ENCODE results near the gene SPATA9.

SPATA9 gene

DNA sequence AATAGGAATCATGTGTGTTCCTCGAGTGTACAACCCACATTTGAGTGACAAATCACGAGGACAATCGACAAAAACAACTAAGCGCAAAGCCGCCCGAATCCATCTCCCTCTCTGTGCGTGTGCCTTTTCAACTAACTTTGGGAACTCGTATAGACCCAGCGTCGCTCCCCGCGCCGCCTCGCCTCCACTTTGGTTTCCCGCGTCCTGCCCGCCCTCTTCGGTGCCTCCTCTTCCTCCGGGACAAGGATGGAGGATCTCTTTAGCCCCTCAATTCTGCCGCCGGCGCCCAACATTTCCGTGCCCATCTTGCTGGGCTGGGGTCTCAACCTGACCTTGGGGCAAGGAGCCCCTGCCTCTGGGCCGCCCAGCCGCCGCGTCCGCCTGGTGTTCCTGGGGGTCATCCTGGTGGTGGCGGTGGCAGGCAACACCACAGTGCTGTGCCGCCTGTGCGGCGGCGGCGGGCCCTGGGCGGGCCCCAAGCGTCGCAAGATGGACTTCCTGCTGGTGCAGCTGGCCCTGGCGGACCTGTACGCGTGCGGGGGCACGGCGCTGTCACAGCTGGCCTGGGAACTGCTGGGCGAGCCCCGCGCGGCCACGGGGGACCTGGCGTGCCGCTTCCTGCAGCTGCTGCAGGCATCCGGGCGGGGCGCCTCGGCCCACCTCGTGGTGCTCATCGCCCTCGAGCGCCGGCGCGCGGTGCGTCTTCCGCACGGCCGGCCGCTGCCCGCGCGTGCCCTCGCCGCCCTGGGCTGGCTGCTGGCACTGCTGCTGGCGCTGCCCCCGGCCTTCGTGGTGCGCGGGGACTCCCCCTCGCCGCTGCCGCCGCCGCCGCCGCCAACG, 62.5 kb downstream of the SPATA9 start, which contains the start of gene GPR150:
Gene GPR150 (plus strand): TSS at position 58 of the 840 bp plus-strand sequence. CDS start 189 bp downstream, at position 247.
- DNase-seq (ENCODE audit: insufficient read length, low spot score) (no peak), FAIRE-seq (no peak)

DNA sequence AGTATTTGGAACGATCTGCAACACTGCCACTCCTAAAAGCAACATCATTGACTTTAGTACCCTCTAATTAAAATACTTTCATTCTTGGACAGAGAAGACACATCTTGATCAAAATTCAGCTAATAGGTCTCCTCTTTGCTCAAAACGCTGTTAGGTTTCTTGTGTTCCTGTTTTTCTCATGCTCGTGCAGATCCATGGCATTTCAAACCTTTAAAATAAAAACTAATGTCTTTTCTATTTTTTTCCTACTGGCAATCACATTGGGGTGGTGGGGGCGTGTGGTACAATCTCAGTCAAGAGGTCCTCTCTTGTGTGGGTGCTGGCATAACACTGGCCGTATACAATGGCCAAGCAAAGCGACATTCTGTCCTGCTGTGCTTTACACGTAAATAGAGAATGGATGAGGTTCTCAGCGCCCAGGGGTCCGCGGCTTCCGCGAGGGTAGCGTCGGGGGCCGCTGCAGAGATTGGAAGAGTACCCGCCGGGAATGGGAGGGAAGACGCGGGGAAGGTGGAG, 63.2 kb downstream of the SPATA9 start:
- DNase-seq (ENCODE audit: insufficient read length, low spot score) (no peak), FAIRE-seq (no peak)
- no peak for TF ChIP-seq POLR2A (IDR thresholded peaks at IDR 0.05; ENCODE audit: low read depth, low read length)

More for the DNA sequence above, 62.5 kb downstream of the SPATA9 start, which contains the start of gene GPR150:
- TF ChIP-seq POLR2A (IDR thresholded peaks at IDR 0.05; ENCODE audit: low read depth, low read length): no peak

DNA sequence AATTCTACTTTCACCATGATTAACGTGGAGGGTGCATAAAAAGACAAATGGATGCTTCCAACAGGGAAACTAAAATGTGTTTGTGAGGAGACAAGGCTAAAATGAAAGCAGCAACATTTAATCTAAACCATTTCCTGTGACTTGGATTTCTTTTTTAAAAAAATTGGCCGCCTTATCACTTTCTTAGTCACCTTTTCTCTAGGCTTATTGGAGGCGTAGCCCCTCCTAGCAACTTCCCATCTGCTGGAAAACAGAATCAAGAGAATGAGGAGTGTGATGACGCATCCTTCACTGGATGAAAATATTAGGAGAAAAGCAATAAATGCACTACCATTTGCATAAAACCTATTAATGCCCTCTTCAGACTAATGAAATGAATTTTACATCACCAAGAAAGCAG, 63.7 kb downstream of the SPATA9 start:
- no peak for TF ChIP-seq POLR2A (IDR thresholded peaks at IDR 0.05; ENCODE audit: low read depth, low read length)
- DNase-seq (ENCODE audit: insufficient read length, low spot score): no peak
- FAIRE-seq: no peak

DNA sequence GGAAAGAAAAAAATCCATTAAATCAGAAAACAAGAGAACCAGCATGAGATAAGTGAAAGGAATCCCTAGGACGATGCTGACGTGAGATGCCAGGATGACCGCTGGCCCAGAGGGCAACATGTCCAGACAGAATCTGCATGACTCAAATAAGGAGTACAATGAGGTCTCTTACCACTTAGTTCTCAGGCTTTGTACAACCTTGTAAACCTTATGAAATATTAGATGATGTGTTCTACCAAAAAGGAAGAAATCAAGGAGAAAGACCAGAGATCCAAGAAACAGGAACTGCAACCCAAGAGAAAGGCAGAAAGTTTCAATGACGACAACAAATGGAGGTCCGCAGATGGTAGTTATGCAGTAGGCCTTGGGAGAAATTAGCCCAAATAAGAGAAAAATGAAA, 65.7 kb downstream of the SPATA9 start:
- FAIRE-seq (no peak), DNase-seq (ENCODE audit: insufficient read length, low spot score) (no peak)
- no peak for TF ChIP-seq POLR2A (IDR thresholded peaks at IDR 0.05; ENCODE audit: low read depth, low read length)

DNA sequence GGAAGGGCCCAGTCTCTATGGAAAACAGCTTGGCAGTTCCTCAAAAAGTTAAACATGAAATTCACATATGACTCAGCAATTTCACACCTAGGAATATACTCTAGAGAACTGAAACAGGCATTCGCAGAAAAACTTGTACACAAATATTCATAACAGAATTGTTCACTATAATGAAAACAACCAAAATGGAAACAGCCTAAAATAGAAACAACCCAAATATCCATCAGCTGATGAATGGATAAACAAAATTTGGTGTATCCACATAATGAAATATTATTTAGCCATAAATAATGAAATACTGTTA, 67.7 kb downstream of the SPATA9 start:
- FAIRE-seq: no peak
- no peak for DNase-seq (ENCODE audit: insufficient read length, low spot score)
- TF ChIP-seq POLR2A (IDR thresholded peaks at IDR 0.05; ENCODE audit: low read depth, low read length): no peak

DNA sequence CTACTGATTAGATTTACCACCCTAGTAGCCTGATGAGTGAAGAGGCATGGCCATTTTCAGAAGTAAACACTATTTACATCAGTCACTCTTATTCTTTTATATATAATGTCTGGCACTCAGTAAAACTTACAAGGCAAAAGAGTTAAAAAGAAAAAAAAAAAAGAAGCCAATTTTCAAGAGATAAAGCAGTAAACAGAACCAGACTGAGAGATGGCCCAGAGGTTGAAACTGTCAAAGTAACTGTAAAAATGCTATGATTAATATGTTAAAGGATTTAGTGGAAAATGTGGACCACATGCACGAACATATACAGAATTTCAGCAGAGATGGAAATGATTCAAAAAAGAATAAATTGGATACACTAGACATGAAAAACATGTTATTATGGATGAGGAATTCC, 69.3 kb downstream of the SPATA9 start:
- no peak for FAIRE-seq
- DNase-seq (ENCODE audit: insufficient read length, low spot score): no peak
- TF ChIP-seq POLR2A (IDR thresholded peaks at IDR 0.05; ENCODE audit: low read depth, low read length): no peak

DNA sequence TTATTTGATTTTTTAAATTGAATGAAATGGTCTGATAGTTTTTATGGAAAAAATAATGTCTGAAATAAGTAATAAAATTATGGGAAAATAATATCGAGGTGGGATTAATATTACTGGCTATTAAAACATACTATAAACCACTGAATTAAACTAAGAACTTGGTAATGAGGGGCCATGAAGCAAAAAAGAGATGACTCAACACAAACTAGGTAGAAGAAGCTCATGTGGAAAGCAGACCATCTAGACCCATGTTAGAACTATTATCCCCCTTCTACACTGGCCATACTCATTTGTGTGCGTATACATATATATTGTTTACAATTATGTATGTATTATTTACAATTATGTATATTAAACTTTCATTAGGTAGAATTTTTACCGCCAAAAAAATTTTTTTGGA, 71.4 kb downstream of the SPATA9 start:
- no peak for DNase-seq (ENCODE audit: insufficient read length, low spot score)
- TF ChIP-seq POLR2A (IDR thresholded peaks at IDR 0.05; ENCODE audit: low read depth, low read length): no peak
- no peak for FAIRE-seq

DNA sequence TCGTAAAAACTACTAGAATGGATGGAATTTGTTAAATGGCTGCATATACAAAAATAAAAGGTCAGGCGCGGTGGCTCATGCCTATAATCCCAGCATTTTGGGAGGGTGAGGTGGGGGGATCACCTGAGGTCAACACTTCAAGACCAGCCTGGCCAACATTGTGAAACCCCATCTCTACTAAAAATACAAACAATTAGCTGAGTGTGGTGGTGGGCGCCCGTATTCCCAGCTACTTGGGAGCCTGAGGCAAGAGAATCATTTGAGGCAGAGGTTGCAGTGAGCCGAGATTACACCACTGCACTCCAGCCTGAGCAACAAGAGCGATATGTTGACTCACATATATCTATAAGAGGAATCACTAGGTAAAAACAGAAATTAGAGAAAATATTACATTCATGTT, 72.2 kb downstream of the SPATA9 start:
- DNase-seq (ENCODE audit: insufficient read length, low spot score) (no peak), FAIRE-seq (no peak)
- TF ChIP-seq POLR2A (IDR thresholded peaks at IDR 0.05; ENCODE audit: low read depth, low read length): no peak

DNA sequence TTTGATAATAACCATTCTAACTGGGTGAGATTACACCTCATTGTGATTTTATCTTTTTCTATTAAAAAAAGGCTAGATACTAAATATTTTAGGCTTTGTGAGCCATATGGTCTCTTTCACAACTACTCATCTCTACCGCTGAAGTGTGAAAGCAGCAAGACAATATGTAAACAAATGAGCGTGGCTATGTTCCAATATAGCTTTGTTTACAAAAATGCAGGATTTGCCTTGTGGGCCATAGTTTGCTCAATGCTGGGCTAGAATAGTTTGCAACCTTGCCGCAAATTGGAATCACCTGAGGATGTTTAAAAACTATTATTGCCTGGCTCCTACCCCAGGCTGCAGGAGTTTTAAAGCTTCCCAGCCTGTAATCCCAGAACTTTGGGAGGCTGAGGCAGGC, 73.1 kb downstream of the SPATA9 start:
- TF ChIP-seq POLR2A (IDR thresholded peaks at IDR 0.05; ENCODE audit: low read depth, low read length): no peak
- DNase-seq (ENCODE audit: insufficient read length, low spot score) (no peak), FAIRE-seq (no peak)
